DOHH2 (cell line): Measurements from ENCODE around the gene TCHP.
A peak's percentile ranks its signal among the peaks of the same experiment; 100 is the strongest.

Source experiments
- H3F3A ChIP-seq: fragments of 200-600 bp; sonication (generic), shearing (Covaris generic); 2 replicates; pipeline ENCODE4 v1.6.0; 2016; ENCODE audit warnings: antibody characterized with exemption, mild to moderate bottlenecking; ENCODE audit not compliant: control insufficient read depth, insufficient read depth
- H3K27ac ChIP-seq: fragments of 200-600 bp; sonication (generic); 2 replicates; pipeline ENCODE4 v1.5.1; 2014; ENCODE audit warnings: low read depth, mild to moderate bottlenecking, low read length, moderate library complexity
- H3K27me3 ChIP-seq: fragments of 200-600 bp; sonication (generic); 2 replicates; pipeline ENCODE4 v1.6.1; 2014; ENCODE audit warnings: mild to moderate bottlenecking, low read length, mixed read lengths; ENCODE audit not compliant: control insufficient read depth
- H3K36me3 ChIP-seq: fragments of 200-600 bp; sonication (generic); 2 replicates; pipeline ENCODE4 v1.6.1; 2014; ENCODE audit warnings: mild to moderate bottlenecking, low read length, moderate library complexity, mixed read lengths; ENCODE audit not compliant: control insufficient read depth
- H3K4me1 ChIP-seq: fragments of 200-600 bp; sonication (generic); 2 replicates; pipeline ENCODE4 v1.6.1; 2014; ENCODE audit warnings: mild to moderate bottlenecking, low read length, mixed read lengths; ENCODE audit not compliant: control insufficient read depth
- H3K4me2 ChIP-seq: fragments of 200-600 bp; sonication (generic); 2 replicates; pipeline ENCODE4 v1.6.0; 2014; ENCODE audit warnings: mild to moderate bottlenecking, low read length, moderate library complexity
- H3K4me3 ChIP-seq: fragments of 200-600 bp; sonication (generic); 2 replicates; pipeline ENCODE4 v1.5.1; 2014; ENCODE audit warnings: mild to moderate bottlenecking, low read length, mixed read lengths
- H3K79me2 ChIP-seq: fragments of 200-600 bp; sonication (generic); 2 replicates; pipeline ENCODE4 v1.6.1; 2014; ENCODE audit warnings: mild to moderate bottlenecking, low read length, mixed read lengths; ENCODE audit not compliant: control insufficient read depth
- H3K9me2 ChIP-seq: fragments of 200-600 bp; sonication (generic); replicated peaks from 2 replicates; pipeline ENCODE4 v1.6.1; 2014; ENCODE audit warnings: mild to moderate bottlenecking, low read length, mixed read lengths; ENCODE audit not compliant: control insufficient read depth
- H3K9me3 ChIP-seq: fragments of 200-600 bp; sonication (generic); 2 replicates; pipeline ENCODE4 v1.6.1; 2014; ENCODE audit warnings: antibody characterized with exemption, low read length, mixed read lengths; ENCODE audit not compliant: control insufficient read depth, insufficient read depth
- H4K20me1 ChIP-seq: fragments of 200-600 bp; sonication (generic); 2 replicates; pipeline ENCODE4 v1.6.0; 2014; ENCODE audit warnings: low read depth, mild to moderate bottlenecking, antibody characterized with exemption, low read length, moderate library complexity; ENCODE audit not compliant: control insufficient read depth, insufficient read depth
- CTCF ChIP-seq: fragments of 200-600 bp; sonication (generic); IDR thresholded peaks from one replicate; pipeline ENCODE4 v1.5.1; 2014; ENCODE audit warnings: antibody characterized with exemption, mild to moderate bottlenecking, low read depth, low read length; ENCODE audit not compliant: poor library complexity, severe bottlenecking
- EZH2phosphoT487 ChIP-seq: fragments of 200-600 bp; sonication (generic); IDR thresholded peaks from 2 replicates; pipeline ENCODE4 v1.6.1; 2017; ENCODE audit warnings: borderline replicate concordance, mild to moderate bottlenecking, antibody characterized with exemption, low read length, moderate library complexity, mixed read lengths

Gene TCHP

GRCh38 chr12:109905301-109905700, 5.2 kb downstream of the TCHP start:
- Histone ChIP-seq H3K9me3 (no peaks in the 10 kb centered on the region), H3K9me2 (no peaks in the 10 kb centered on the region), H3F3A (no peaks in the 10 kb centered on the region), H3K4me1 (peaks cover 13% of the 10 kb centered on the region), H3K27ac (no peak overlapping the region), H4K20me1 (no peaks in the 10 kb centered on the region), H3K27me3 (no peaks in the 10 kb centered on the region), H3K79me2 (peaks cover 25% of the 10 kb centered on the region), H3K4me2 (no peak overlapping the region), H3K4me3 (no peak overlapping the region), H3K36me3 (peaks cover 84% of the 10 kb centered on the region)
- no peak for TF ChIP-seq EZH2phosphoT487
- no peak for TF ChIP-seq CTCF

DNA sequence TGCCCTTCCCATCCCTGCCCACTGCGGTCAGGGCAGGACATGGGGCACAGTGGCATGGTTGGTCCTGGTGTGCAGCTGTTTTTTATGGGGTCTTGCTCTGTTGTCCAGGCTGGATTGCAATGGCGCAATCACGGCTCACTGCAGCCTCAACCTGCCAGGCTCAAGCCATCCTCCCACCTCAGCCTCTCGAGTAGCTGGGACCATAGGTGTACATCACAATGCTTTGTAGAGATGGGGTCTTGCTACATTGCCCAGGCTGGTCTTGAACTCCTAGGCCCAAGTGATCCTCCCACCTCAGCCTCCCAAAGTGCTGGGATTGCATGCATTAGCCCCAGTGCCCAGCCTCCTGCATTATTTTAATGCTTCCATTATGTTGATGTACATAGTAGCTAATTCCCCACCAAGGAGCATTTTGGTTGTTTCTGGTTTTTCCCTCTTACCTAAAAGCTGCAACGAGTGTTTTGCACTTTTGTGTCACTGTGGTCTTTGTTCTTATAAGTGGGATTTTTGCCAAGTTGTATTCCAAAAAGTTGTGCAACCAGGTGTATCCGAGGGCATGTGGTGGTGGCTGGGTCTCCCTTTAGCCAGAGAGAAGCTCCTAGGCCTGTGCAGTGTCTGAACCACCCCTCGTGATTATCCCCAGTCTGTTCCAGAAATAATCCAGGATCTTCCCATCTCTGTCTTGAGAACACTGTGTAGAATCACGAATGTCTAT, 10.3 kb downstream of the TCHP start:
- no peaks in the 10 kb centered on the region for H3F3A ChIP-seq
- H3K4me3 ChIP-seq, result no peak overlapping the region
- TF ChIP-seq EZH2phosphoT487, result no peak
- TF ChIP-seq CTCF, result no peak
- H3K4me1 ChIP-seq, result no peaks in the 10 kb centered on the region
- peaks cover 86% of the 10 kb centered on the region for H3K36me3 ChIP-seq
- H4K20me1 ChIP-seq, result no peaks in the 10 kb centered on the region
- H3K9me2 ChIP-seq, result no peaks in the 10 kb centered on the region
- H3K4me2 ChIP-seq, result no peak overlapping the region
- no peaks in the 10 kb centered on the region for H3K9me3 ChIP-seq
- H3K27me3 ChIP-seq, result no peaks in the 10 kb centered on the region
- H3K79me2 ChIP-seq, result no peaks in the 10 kb centered on the region
- no peak overlapping the region for H3K27ac ChIP-seq

DNA sequence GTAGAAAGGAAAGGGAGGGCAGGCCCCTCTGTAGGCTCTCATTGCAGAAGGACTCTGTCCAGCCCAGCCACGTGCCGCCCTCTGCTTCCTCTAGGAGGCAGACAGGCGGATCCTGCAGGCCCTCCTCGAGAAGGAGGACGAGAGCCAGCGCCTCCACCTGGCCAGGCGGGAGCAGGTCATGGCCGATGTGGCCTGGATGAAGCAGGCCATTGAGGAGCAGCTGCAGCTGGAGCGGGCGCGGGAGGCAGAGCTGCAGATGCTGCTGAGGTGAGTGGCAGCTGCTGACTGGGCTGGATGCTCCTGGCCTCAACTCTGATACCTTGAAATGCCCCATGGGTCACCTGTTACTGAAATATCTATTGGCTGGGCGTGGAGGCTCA, 10.9 kb downstream of the TCHP start:
- H3F3A ChIP-seq, result no peaks in the 10 kb centered on the region
- peaks cover 86% of the 10 kb centered on the region for H3K36me3 ChIP-seq
- no peaks in the 10 kb centered on the region for H3K9me2 ChIP-seq
- H4K20me1 ChIP-seq, result no peaks in the 10 kb centered on the region
- TF ChIP-seq EZH2phosphoT487 (no peak), CTCF (peak; percentile 52)
- H3K4me2 ChIP-seq, result no peak overlapping the region
- no peak overlapping the region for H3K4me3 ChIP-seq
- no peaks in the 10 kb centered on the region for H3K4me1 ChIP-seq
- H3K27ac ChIP-seq, result no peak overlapping the region
- no peaks in the 10 kb centered on the region for H3K9me3 ChIP-seq
- H3K79me2 ChIP-seq, result no peaks in the 10 kb centered on the region
- H3K27me3 ChIP-seq, result no peaks in the 10 kb centered on the region
